ENCODE results near the gene KIAA1671. TPM values are rescaled to one million over a fixed set of nuclear protein-coding genes. Genes with fewer than 3 reads are reported as not detected.

The KIAA1671 gene
- polyA plus RNA-seq, 1 donor from 2014 or later, result 3.0 TPM

DNA sequence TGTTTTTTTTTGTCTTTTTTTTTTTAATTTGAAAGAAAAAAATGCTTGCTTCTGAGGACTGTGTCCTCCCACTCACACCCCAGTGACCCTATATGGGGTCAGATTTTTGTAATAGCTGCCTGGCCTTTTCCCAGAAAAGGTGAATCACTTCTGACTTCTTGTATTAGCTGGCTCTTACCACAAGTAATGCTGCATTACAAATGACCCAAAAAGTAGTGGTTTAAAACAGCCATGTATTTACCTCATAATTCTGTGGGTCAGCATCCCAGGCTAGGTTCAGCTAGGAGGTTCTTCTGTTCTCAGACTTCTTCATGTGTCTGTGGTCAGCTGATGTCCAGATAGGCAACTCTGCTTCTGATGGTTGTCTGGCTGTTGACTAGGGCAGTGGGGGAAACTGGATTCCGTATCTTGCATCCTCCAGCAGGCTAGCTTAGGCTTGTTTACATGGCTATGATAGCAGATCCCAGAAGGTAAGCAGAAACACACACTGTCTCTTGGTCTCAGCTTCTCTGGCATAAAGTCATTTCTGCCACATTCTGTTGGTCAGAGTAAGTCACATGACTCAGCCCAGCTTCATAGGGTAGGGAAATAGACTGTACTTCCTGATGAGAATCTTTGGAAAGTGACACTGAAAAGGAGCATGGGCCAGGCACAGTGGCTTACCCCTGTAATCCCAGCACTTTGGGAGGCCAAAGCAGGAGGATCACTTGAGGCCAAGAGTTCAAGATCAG, 25.5 kb upstream of the KIAA1671 start:
- Histone ChIP-seq H3K27me3 (ENCODE audit: insufficient read depth, low read depth, low read length) (no peaks in the 10 kb centered on the region), H3K9ac (ENCODE audit: low read length) (no peak overlapping the region), H3F3A (ENCODE audit: insufficient read depth, low read length, poor library complexity, severe bottlenecking) (no peaks in the 10 kb centered on the region), H3K9me3 (ENCODE audit: low read length) (no peaks in the 10 kb centered on the region), H3K4me2 (ENCODE audit: low read length) (no peak overlapping the region), H4K20me1 (ENCODE audit: insufficient read depth) (no peaks in the 10 kb centered on the region), H3K36me3 (ENCODE audit: insufficient read depth, low read length) (no peaks in the 10 kb centered on the region), H3K27ac (ENCODE audit: low read length) (no peak overlapping the region), H3K9me2 (ENCODE audit: insufficient read depth, low read length) (no peaks in the 10 kb centered on the region), H3K4me3 (ENCODE audit: low read length) (no peak overlapping the region), H2AFZ (ENCODE audit: low read depth, low read length) (no peak overlapping the region), H3K79me2 (replicated peaks; ENCODE audit: insufficient read depth, low read length) (no peaks in the 10 kb centered on the region)
- no peak for TF ChIP-seq EP300 (conservative IDR thresholded peaks at IDR 0.05; ENCODE audit: poor library complexity, severe bottlenecking)
- TF ChIP-seq, protein P1, sequence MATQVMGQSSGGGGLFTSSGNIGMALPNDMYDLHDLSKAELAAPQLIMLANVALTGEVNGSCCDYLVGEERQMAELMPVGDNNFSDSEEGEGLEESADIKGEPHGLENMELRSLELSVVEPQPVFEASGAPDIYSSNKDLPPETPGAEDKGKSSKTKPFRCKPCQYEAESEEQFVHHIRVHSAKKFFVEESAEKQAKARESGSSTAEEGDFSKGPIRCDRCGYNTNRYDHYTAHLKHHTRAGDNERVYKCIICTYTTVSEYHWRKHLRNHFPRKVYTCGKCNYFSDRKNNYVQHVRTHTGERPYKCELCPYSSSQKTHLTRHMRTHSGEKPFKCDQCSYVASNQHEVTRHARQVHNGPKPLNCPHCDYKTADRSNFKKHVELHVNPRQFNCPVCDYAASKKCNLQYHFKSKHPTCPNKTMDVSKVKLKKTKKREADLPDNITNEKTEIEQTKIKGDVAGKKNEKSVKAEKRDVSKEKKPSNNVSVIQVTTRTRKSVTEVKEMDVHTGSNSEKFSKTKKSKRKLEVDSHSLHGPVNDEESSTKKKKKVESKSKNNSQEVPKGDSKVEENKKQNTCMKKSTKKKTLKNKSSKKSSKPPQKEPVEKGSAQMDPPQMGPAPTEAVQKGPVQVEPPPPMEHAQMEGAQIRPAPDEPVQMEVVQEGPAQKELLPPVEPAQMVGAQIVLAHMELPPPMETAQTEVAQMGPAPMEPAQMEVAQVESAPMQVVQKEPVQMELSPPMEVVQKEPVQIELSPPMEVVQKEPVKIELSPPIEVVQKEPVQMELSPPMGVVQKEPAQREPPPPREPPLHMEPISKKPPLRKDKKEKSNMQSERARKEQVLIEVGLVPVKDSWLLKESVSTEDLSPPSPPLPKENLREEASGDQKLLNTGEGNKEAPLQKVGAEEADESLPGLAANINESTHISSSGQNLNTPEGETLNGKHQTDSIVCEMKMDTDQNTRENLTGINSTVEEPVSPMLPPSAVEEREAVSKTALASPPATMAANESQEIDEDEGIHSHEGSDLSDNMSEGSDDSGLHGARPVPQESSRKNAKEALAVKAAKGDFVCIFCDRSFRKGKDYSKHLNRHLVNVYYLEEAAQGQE (IDR thresholded peaks at IDR 0.05; ENCODE audit: borderline replicate concordance), result no peak
- TF ChIP-seq, protein P2, sequence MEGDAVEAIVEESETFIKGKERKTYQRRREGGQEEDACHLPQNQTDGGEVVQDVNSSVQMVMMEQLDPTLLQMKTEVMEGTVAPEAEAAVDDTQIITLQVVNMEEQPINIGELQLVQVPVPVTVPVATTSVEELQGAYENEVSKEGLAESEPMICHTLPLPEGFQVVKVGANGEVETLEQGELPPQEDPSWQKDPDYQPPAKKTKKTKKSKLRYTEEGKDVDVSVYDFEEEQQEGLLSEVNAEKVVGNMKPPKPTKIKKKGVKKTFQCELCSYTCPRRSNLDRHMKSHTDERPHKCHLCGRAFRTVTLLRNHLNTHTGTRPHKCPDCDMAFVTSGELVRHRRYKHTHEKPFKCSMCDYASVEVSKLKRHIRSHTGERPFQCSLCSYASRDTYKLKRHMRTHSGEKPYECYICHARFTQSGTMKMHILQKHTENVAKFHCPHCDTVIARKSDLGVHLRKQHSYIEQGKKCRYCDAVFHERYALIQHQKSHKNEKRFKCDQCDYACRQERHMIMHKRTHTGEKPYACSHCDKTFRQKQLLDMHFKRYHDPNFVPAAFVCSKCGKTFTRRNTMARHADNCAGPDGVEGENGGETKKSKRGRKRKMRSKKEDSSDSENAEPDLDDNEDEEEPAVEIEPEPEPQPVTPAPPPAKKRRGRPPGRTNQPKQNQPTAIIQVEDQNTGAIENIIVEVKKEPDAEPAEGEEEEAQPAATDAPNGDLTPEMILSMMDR (IDR thresholded peaks at IDR 0.05; ENCODE audit: poor library complexity, severe bottlenecking), result no peak
- no peak for TF ChIP-seq MXI1 (conservative IDR thresholded peaks at IDR 0.05; ENCODE audit: poor library complexity, severe bottlenecking)
- TF ChIP-seq RAD21 (conservative IDR thresholded peaks at IDR 0.05), result no peak
- no peak for TF ChIP-seq TAF1 (IDR thresholded peaks at IDR 0.05; ENCODE audit: low read depth)
- TF ChIP-seq POLR2AphosphoS5 (IDR thresholded peaks at IDR 0.05), result no peak
- TF ChIP-seq EZH2 (IDR thresholded peaks at IDR 0.05; ENCODE audit: borderline replicate concordance, insufficient read depth, low read length, poor library complexity, severe bottlenecking), result no peak
- no peak for TF ChIP-seq SMC3 (conservative IDR thresholded peaks at IDR 0.05; ENCODE audit: poor library complexity)

DNA sequence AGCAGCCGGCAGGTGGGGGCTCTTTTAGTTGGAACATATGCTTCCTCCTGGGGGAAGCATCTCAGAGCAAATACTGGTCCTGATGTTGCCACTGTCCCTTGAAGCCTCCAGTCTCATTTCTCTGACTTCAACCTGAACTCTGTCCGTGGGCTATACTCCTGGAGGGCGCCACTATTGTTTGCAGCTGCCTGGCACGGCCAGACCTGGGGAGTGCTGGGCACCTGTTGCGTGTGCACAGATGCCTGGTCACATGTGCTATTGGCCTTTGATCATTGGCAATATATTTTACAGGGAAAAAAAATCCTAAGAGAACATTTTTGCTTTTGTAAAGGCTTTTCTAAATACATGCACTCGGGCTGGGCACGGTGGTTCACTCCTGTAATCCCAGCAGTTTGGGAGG, 24.2 kb upstream of the KIAA1671 start:
- Histone ChIP-seq H3K9me3 (ENCODE audit: low read length) (no peaks in the 10 kb centered on the region), H3F3A (ENCODE audit: insufficient read depth, low read length, poor library complexity, severe bottlenecking) (no peaks in the 10 kb centered on the region)
- TF ChIP-seq RAD21 (conservative IDR thresholded peaks at IDR 0.05) (no peak), EZH2 (IDR thresholded peaks at IDR 0.05; ENCODE audit: borderline replicate concordance, insufficient read depth, low read length, poor library complexity, severe bottlenecking) (no peak), TAF1 (IDR thresholded peaks at IDR 0.05; ENCODE audit: low read depth) (no peak), MXI1 (conservative IDR thresholded peaks at IDR 0.05; ENCODE audit: poor library complexity, severe bottlenecking) (no peak), SMC3 (conservative IDR thresholded peaks at IDR 0.05; ENCODE audit: poor library complexity) (no peak), POLR2AphosphoS5 (IDR thresholded peaks at IDR 0.05) (no peak), EP300 (conservative IDR thresholded peaks at IDR 0.05; ENCODE audit: poor library complexity, severe bottlenecking) (no peak)
- TF ChIP-seq, protein P1 (IDR thresholded peaks at IDR 0.05; ENCODE audit: borderline replicate concordance), result no peak
- TF ChIP-seq, protein P2 (IDR thresholded peaks at IDR 0.05; ENCODE audit: poor library complexity, severe bottlenecking), result no peak

More for the DNA sequence above, 24.2 kb upstream of the KIAA1671 start:
- Histone ChIP-seq H4K20me1 (ENCODE audit: insufficient read depth) (no peaks in the 10 kb centered on the region), H3K4me2 (ENCODE audit: low read length) (no peak overlapping the region), H3K9ac (ENCODE audit: low read length) (no peak overlapping the region), H2AFZ (ENCODE audit: low read depth, low read length) (no peak overlapping the region), H3K4me3 (ENCODE audit: low read length) (no peak overlapping the region), H3K27ac (ENCODE audit: low read length) (no peak overlapping the region), H3K9me2 (ENCODE audit: insufficient read depth, low read length) (no peaks in the 10 kb centered on the region), H3K27me3 (ENCODE audit: insufficient read depth, low read depth, low read length) (no peaks in the 10 kb centered on the region), H3K36me3 (ENCODE audit: insufficient read depth, low read length) (no peaks in the 10 kb centered on the region), H3K79me2 (replicated peaks; ENCODE audit: insufficient read depth, low read length) (no peaks in the 10 kb centered on the region)
